ENCODE results near the gene ROPN1B. TPM values are rescaled to one million over a fixed set of nuclear protein-coding genes. Genes with fewer than 3 reads are reported as not detected.
"Not testable (repeated sequence)": the region's sequence is repeated elsewhere in the genome, so short reads cannot be mapped to it uniquely, and the experiment has no call there.

The ROPN1B gene
- total RNA-seq, 2 donors from 2014 or later: 3.9 to 4.7 TPM

DNA sequence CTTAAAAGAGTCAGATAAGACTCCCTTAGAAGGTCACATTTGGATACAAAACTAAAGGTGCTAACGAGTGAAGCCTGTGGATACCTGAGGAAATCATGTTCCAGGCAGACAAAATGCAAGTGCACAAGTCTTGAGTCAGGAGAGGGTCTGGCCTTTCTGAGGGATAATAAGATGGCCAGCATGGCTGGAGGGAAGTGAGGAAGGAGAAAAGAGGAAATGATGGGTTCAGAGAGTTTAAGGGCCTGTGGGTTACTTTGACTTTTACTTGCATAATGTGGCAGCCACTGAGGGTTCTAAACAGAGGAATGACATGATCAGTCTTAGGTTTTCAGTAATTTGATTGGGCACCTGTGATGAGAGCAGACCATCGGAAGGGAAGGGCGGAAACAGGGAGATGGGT, 3.5 kb upstream of the ROPN1B start:
- Histone ChIP-seq H3K27me3 (no peaks in the 10 kb centered on the region), H3K9me3 (no peaks in the 10 kb centered on the region)

DNA sequence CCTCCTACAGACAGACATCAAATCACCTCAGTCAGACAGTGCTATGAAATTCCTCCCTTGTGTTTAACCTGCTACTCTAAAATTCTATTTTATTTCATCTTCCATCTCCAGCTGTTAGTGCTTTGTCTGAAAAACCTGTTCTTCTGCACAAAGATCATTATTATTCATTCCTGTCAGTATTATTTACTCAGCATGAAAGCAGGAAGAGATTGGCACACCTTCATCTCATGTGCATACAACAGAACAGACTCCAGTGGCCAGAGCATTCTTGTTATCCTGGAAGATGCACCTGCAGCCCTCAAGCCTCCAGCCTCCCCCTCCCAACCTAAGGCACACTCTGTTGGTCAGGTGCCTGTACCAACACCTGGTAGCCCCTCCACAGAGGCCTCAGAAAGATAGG, 1.8 kb upstream of the ROPN1B start:
- H3K27ac ChIP-seq: no peak overlapping the region
- no peak for DNase-seq (ENCODE audit: low spot score)
- no peaks in the 10 kb centered on the region for H3K27me3 ChIP-seq
- H3K4me3 ChIP-seq: no peak overlapping the region
- TF ChIP-seq, protein P1, sequence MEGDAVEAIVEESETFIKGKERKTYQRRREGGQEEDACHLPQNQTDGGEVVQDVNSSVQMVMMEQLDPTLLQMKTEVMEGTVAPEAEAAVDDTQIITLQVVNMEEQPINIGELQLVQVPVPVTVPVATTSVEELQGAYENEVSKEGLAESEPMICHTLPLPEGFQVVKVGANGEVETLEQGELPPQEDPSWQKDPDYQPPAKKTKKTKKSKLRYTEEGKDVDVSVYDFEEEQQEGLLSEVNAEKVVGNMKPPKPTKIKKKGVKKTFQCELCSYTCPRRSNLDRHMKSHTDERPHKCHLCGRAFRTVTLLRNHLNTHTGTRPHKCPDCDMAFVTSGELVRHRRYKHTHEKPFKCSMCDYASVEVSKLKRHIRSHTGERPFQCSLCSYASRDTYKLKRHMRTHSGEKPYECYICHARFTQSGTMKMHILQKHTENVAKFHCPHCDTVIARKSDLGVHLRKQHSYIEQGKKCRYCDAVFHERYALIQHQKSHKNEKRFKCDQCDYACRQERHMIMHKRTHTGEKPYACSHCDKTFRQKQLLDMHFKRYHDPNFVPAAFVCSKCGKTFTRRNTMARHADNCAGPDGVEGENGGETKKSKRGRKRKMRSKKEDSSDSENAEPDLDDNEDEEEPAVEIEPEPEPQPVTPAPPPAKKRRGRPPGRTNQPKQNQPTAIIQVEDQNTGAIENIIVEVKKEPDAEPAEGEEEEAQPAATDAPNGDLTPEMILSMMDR (IDR thresholded peaks at IDR 0.05): no peak
- H3K4me1 ChIP-seq: peaks cover 0 to 5% of the 10 kb centered on the region in 2 donors
- no peaks in the 10 kb centered on the region for H3K36me3 ChIP-seq
- no peaks in the 10 kb centered on the region for H3K9me3 ChIP-seq

More for the DNA sequence above, 3.5 kb upstream of the ROPN1B start:
- DNase-seq (ENCODE audit: low spot score): no peak
- H3K36me3 ChIP-seq: no peaks in the 10 kb centered on the region
- TF ChIP-seq, protein P1 (IDR thresholded peaks at IDR 0.05): no peak
- H3K27ac ChIP-seq: no peak overlapping the region
- H3K4me1 ChIP-seq: no peaks in the 10 kb centered on the region
- no peak overlapping the region for H3K4me3 ChIP-seq

DNA sequence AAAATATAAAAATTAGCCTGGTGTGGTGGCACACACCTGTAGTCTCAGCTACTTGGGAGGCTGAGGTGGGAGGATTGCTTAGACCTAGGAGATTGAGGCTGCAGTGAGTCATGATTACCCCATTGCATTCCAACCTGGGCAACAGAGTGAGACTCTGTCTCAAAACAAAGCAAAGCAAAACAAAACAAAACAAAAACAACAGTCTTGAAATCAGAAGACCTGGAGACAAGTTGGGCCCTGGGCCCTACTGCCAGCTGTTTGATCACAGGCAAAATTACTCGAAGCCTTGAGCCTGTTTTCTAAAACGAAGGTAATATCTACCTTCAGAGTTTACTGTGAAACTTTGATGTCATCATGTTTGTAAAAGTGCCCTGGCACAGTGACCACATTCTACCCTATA, 857 bp upstream of the ROPN1B start:
- H3K27ac ChIP-seq, H3K27me3 ChIP-seq, H3K36me3 ChIP-seq: not testable (repeated sequence)

DNA sequence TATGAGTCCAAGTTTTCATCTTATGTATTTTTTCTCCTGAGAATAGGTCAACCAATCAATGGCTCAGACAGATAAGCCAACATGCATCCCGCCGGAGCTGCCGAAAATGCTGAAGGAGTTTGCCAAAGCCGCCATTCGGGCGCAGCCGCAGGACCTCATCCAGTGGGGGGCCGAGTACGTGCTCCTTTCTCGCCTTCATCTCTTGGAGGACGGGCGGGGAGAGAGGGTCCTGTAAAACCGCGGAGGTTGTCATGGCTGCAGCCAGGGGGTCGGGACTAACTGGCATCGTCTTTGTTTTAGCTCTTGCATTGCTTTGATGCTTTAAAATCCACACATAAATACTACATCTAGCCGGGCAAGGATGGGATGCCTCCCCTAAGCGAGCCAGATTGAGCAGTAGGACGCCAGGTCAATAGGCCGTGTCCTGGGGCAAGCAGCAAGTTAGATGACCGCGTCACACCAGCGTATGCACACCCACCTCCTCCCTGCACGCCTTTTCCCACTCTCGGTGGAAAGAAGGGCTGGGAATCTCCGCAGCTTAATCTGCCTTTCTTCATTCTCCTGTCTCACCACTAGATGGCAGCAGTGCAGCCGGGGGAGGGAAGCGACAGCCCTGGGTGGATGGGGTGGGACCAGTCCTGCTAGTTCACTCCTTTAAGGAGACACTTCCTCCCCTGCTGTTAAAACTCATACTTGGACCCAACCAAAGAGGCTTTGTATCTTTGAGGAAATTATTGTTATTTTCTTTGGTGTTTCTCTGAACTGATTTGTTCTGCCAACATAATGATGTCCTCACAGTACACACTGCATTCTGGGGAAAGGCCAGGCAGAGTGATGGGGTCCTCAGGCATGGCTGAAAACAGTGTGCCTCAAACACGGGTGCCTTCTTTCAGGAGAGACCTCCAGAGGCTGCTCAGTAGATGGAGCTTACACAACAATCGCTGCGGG, 3.3 kb downstream of the ROPN1B start:
- H3K27me3 ChIP-seq; H3K4me1 ChIP-seq; H3K36me3 ChIP-seq; H3K9me3 ChIP-seq; DNase-seq (ENCODE audit: low spot score); H3K27ac ChIP-seq: not testable (repeated sequence)
- H3K4me3 ChIP-seq: peak overlapping the region; percentile 32 to 40
- TF ChIP-seq, protein P1 (IDR thresholded peaks at IDR 0.05): peak; percentile 54 to 79

More for the DNA sequence above, 857 bp upstream of the ROPN1B start:
- not testable (repeated sequence) for H3K9me3 ChIP-seq; DNase-seq (ENCODE audit: low spot score); H3K4me3 ChIP-seq; H3K4me1 ChIP-seq

DNA sequence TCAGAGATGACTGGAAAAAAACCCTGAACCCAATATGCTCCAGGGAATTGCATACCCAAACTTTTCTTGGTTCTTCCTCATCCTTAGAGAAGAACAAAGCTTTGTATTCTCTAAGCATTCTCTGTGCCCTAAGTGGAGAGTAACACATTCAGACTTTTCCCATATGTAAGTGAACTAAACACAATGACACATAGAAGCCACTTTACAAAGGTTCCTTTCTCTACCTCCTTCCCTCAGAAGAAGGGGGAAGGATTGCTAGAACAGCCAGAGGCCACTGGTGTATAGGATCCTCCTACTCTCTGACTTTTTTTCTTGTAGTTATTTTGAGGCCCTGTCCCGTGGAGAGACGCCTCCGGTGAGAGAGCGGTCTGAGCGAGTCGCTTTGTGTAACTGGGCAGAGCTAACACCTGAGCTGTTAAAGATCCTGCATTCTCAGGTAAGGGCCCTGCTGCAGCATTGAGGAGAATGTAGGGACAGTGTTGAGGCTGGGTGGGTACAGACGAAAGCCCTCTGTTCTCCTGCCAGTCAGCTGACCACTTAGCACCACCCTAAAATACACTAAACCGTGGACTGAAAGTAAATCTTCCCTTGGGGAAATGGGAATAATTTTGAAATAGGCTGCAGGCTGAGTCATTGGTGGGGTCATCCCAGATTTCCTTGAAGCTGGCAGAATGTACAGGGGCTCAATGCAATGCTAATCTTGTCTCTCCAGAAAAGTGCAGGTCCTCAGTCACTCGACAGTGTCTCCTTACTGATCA, 6.4 kb downstream of the ROPN1B start:
- not testable (repeated sequence) for H3K9me3 ChIP-seq; H3K36me3 ChIP-seq; H3K4me3 ChIP-seq; H3K27me3 ChIP-seq; H3K4me1 ChIP-seq; DNase-seq (ENCODE audit: low spot score)
- peak overlapping the region in 1 of 2 donors; percentile 8 for H3K27ac ChIP-seq

DNA sequence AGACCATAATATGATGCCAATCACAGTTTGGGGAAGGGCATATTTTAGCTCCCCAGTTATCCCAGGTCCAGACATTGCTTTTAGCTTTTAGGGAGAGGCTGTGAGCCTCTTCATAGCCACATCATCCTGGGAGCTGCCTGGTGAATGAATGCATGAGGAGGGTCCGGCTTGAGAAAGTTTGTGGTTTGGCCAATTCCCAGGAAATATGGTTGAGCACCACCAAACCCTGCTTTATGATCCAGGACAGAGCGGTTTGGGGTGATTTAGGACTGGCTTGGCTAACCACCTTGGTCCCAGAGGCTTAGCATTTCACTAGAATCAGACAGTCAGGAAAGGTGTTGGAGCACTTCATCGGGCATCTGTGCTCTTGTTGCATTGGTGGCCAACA, 7.0 kb downstream of the ROPN1B start:
- DNase-seq (ENCODE audit: low spot score); H3K27me3 ChIP-seq; H3K4me3 ChIP-seq; H3K9me3 ChIP-seq; H3K36me3 ChIP-seq; H3K27ac ChIP-seq; H3K4me1 ChIP-seq: not testable (repeated sequence)

DNA sequence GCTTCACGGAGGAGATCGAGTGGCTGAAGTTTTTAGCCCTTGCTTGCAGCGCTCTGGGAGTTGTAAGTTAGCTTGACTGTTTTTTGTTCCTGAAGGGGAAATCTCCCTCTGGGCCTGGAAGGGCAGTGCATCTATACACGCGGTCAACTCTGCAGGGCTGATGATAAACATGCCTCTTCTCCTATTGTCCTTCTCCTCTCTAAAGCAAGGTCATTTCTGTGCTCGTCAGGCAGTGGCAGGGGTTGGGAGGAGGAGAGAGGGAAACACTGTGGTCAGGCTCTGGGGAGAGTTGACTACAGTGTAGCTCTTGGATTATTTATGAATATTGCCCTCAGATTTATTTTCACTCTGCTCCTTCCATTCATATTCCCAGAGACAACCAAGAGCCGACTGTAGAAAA, 8.1 kb downstream of the ROPN1B start:
- DNase-seq (ENCODE audit: low spot score): not testable (repeated sequence)
- peak overlapping the region in 1 of 2 donors; percentile 40 for H3K27ac ChIP-seq

DNA sequence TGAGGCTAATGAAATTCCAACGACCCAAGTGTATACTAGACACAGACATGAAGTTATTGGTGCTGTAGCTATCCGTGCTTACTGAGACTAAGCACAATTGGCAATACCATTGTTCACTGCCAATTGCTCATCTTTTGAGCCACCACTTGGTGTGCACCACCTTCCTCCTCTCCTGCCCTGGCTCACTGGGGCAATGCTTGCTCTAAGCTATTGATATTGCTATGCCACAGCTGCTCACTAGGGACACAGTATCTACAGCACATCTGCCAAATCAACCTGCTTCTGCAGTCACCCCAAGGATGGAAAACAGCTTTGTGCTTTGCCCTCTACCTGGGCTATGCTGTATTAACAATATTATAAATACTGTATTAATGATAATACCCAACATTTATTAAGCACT, 16.0 kb downstream of the ROPN1B start:
- not testable (repeated sequence) for H3K36me3 ChIP-seq; H3K27ac ChIP-seq; DNase-seq (ENCODE audit: low spot score); H3K4me1 ChIP-seq; H3K27me3 ChIP-seq; H3K9me3 ChIP-seq; H3K4me3 ChIP-seq

More for the DNA sequence above, 8.1 kb downstream of the ROPN1B start:
- H3K27me3 ChIP-seq, H3K4me1 ChIP-seq, H3K4me3 ChIP-seq, H3K36me3 ChIP-seq, H3K9me3 ChIP-seq: not testable (repeated sequence)
